ENCODE results near the gene DRC7. TPM values are rescaled to one million over a fixed set of nuclear protein-coding genes. Genes with fewer than 3 reads are reported as not detected.

Gene DRC7
- polyA plus RNA-seq, 1 donor (not counting 4 experiments of a cell fraction or from before 2014, with no cell fraction given) = not detected

GRCh38 chr16:57739756-57740422, 45.3 kb downstream of the DRC7 start:
- Histone ChIP-seq H3K4me3 (ENCODE audit: control insufficient read depth in 2 of 3, extremely low read depth in 1 of 3, insufficient read depth in 2 of 3, low read depth in 1 of 3, low read length in 3 of 3) (peak overlapping the region in 1 of 3 experiments; percentile 45), H2AFZ (ENCODE audit: control insufficient read depth, low read length) (peak overlapping the region; percentile 20), H4K20me1 (ENCODE audit: control insufficient read depth, extremely low read depth, insufficient read depth, low read length) (no peaks in the 10 kb centered on the region), H3K9me3 (ENCODE audit: control insufficient read depth, low read depth, low read length) (no peaks in the 10 kb centered on the region), H3K79me2 (ENCODE audit: control insufficient read depth, insufficient read depth, low read length) (peaks cover 4% of the 10 kb centered on the region), H3K4me2 (ENCODE audit: control insufficient read depth, extremely low read depth, insufficient read depth, low read depth, low read length) (peak overlapping the region; percentile 82), H3K36me3 (ENCODE audit: control insufficient read depth in 2 of 2, extremely low read depth in 1 of 2, insufficient read depth in 2 of 2, low read length in 2 of 2) (peaks cover 4 to 7% of the 10 kb centered on the region in 2 experiments), H3K27me3 (ENCODE audit: control insufficient read depth, extremely low read depth, insufficient read depth, low read length) (no peaks in the 10 kb centered on the region), H3K9ac (ENCODE audit: control insufficient read depth, extremely low read depth, insufficient read depth, low read length) (peak overlapping the region; percentile 78), H3K4me1 (ENCODE audit: control insufficient read depth, extremely low read depth, insufficient read depth, low read length) (peaks cover 47% of the 10 kb centered on the region), H3K9me1 (ENCODE audit: control insufficient read depth, extremely low read depth, insufficient read depth, low read length) (peaks cover 3% of the 10 kb centered on the region), H3K27ac (ENCODE audit: control insufficient read depth, insufficient read depth, low read length) (peak overlapping the region; percentile 94)
- dilution Hi-C loops (cut with MboI; ENCODE audit: extremely low pct_ligation_motif_present, low sequenced_read_pairs) = no loop called here
- DNase-seq (ENCODE audit: low read depth, low spot score) (no peak), FAIRE-seq (peak; percentile 51)
- no peak for TF ChIP-seq CTCF (optimal IDR thresholded peaks at IDR 0.05 in 1 of 3, IDR thresholded peaks at IDR 0.05 in 1 of 3, conservative IDR thresholded peaks at IDR 0.05 in 1 of 3; ENCODE audit: extremely low read depth in 1 of 3, insufficient read depth in 2 of 3, low read length in 3 of 3)
- no peak for TF ChIP-seq EZH2 (IDR thresholded peaks at IDR 0.05; ENCODE audit: low read length)

GRCh38 chr16:57740423-57741071, 45.9 kb downstream of the DRC7 start:
- Histone ChIP-seq H4K20me1 (ENCODE audit: control insufficient read depth, extremely low read depth, insufficient read depth, low read length) (no peaks in the 10 kb centered on the region), H3K4me1 (ENCODE audit: control insufficient read depth, extremely low read depth, insufficient read depth, low read length) (peaks cover 47% of the 10 kb centered on the region), H3K9ac (ENCODE audit: control insufficient read depth, extremely low read depth, insufficient read depth, low read length) (peak overlapping the region; percentile 78), H3K79me2 (ENCODE audit: control insufficient read depth, insufficient read depth, low read length) (peaks cover 4% of the 10 kb centered on the region), H3K27me3 (ENCODE audit: control insufficient read depth, extremely low read depth, insufficient read depth, low read length) (no peaks in the 10 kb centered on the region), H3K9me1 (ENCODE audit: control insufficient read depth, extremely low read depth, insufficient read depth, low read length) (peaks cover 3% of the 10 kb centered on the region), H3K4me2 (ENCODE audit: control insufficient read depth, extremely low read depth, insufficient read depth, low read depth, low read length) (peak overlapping the region; percentile 82), H3K27ac (ENCODE audit: control insufficient read depth, insufficient read depth, low read length) (peak overlapping the region; percentile 94), H3K4me3 (ENCODE audit: control insufficient read depth in 2 of 3, extremely low read depth in 1 of 3, insufficient read depth in 2 of 3, low read depth in 1 of 3, low read length in 3 of 3) (peak overlapping the region in 1 of 3 experiments; percentile 45), H2AFZ (ENCODE audit: control insufficient read depth, low read length) (peak overlapping the region; percentile 20), H3K36me3 (ENCODE audit: control insufficient read depth in 2 of 2, extremely low read depth in 1 of 2, insufficient read depth in 2 of 2, low read length in 2 of 2) (peaks cover 4 to 7% of the 10 kb centered on the region in 2 experiments), H3K9me3 (ENCODE audit: control insufficient read depth, low read depth, low read length) (no peaks in the 10 kb centered on the region)
- FAIRE-seq (peak; percentile 26), DNase-seq (ENCODE audit: low read depth, low spot score) (no peak)
- dilution Hi-C loops (cut with MboI; ENCODE audit: extremely low pct_ligation_motif_present, low sequenced_read_pairs) = no loop called here
- no peak for TF ChIP-seq EZH2 (IDR thresholded peaks at IDR 0.05; ENCODE audit: low read length)
- TF ChIP-seq CTCF (optimal IDR thresholded peaks at IDR 0.05 in 1 of 3, IDR thresholded peaks at IDR 0.05 in 1 of 3, conservative IDR thresholded peaks at IDR 0.05 in 1 of 3; ENCODE audit: extremely low read depth in 1 of 3, insufficient read depth in 2 of 3, low read length in 3 of 3) = no peak

Measured in keratinocyte (primary cell).